Activated CD4-positive, alpha-beta T cell treated with anti-CD3 and anti-CD28 coated beads for 1 hour (primary cell): ENCODE data around the gene UTP15.

Source experiments
- DNase-seq: peaks from one replicate; pipeline ENCODE4 v3.0.0-alpha.2; 2020

The UTP15 gene

DNA sequence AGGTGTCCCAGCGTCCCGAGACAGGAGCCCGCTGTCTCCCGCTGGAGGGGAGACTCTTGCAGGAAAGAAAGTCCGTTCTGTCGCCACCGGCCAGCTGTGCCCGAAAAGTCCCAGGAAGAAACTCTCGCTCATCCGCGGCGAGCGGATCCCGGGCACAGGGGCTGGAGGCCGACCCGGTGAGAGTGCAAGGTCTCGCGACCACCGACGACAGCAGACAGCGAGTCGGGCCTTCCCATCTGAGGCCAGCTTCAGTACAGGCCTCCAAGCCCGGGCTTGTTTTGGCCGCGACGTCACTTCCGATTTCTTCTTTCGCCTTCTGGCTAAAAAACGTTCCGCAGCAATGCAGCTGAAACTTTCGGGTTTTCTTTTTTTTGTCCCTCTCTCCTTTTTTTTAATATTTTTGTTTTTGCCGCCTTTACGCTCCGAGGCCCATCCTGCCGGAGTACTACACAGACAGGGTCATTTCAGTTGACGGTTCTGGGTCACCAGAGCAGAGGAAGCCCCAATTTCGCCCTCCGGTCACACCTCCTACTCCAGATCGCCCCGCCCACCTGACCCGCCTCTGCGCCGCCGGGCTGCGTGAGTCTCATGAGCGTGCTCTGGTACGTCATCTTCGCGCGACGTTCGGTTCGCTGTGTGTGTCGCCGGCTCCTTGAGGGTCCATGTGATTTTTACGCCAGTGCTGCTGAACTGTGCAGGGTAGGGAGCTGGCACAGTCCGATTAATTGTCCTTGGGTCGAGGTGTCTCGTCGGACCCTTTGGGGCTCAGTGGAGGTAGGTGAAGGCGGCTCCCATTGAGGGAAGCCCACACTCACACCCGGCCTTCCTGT is at the start of gene UTP15, which contains the start of gene ANKRA2:
TSS of gene UTP15 (plus strand) at position 605 of the 830 bp plus-strand sequence. CDS start 1,602 bp downstream, outside the sequence.
TSS of gene ANKRA2 (minus strand) at position 501 of the 830 bp plus-strand sequence. CDS start 2,758 bp downstream, outside the sequence.
- peak; percentile 97 for DNase-seq

DNA sequence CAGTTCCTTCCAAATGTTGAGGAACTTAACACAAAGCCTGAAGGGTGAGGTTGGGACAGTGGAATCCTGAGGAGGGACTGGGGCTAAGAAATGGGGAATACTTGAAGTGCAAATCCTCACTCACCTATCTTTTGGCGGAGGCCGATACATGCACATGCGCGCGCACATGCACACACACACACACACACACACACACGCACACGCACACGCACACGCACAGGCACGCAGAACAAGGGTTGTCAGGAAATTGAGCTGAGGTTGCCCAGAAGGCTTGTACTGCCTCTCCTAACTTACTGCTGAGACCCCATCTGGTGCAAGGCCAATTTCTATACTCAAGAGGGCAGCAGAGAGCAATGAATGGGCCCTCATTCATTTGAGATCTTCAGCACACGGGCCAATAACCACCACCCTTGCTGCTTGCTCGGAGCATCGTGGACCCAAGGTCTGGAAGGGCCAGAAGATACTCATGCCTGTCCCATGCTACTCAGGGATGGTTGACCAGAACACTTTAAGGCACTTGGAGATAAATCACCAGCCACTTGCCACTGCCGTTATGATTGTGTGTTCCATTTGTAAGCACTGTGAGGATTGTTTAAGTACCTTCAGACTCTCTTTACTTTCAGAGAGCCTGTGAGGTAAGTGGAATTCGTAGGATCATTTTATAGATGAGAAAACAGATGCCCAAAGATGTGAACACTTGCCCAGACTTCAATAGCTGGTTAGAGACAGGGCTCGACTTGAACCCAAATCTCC is 45.8 kb upstream of the UTP15 start:
- DNase-seq: peak; percentile 49

DNA sequence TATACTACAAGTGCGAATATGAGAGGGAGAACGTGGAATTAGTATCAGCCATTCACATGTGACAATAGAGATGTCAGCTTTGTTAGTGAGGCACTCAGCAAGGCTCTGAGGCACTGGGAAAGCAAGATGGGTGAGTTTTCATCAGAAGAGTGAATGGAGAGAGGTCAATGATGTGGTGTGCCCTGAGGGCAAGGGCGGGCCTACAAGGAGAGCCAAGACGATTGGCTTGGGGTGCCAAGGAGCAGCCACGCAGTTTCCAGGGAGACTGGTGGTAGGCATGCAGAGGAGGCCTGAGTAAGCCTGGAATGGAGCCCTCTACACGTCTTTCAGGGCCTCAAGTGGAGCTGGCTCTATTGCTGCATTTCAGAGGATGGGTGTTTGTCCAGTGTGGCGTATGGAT is 42.6 kb upstream of the UTP15 start:
- DNase-seq: no peak

- no peak for DNase-seq
Observed at GRCh38 chr5:73523861-73524260, 41.7 kb upstream of the UTP15 start.

DNA sequence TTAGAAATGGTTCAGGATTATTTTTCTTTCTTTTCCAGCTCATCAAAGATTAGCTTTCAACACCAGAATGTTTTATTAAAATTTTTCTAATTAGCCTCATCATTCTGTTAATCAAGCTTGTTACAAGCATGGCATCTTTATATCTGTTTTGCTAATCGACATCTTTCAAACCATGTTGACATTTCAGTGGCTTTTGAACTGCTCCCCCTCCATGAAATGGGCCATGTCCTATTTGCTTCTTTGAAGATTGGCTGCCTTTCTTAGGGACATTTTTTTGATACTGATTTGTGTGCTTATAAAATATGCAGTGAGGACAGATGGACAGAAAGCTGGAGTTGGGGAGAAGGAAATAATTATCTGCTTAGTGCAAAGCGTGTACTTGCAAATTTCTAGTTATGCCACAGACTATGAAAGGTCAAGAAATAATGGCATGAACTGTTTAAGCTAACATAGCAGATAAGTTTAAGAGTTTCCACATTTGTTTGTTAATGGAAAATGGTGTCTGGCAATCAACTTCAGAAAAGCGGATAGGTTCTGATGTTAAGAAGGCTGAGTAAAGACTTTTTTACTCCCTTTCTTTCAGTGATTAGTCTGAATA is 39.8 kb upstream of the UTP15 start:
- DNase-seq: no peak

DNA sequence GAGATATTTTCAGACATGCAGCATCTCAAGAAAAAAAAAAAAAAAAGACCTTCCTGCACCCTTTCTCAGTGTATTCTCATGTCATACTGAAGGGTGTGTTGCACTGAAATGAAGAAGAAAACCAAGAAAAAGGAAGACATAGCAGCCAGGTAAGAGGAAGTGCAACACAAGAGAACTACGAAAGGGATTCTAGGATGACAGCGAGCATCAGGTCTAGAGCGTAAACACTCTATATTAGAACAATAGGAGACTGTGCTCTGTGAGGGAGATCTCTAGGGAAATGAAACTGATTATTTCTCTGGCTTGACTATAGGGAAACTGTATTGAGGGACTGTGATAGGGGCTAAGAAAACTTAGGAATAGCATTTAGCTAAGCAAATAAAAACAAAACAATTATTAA is 37.3 kb upstream of the UTP15 start:
- no peak for DNase-seq

DNA sequence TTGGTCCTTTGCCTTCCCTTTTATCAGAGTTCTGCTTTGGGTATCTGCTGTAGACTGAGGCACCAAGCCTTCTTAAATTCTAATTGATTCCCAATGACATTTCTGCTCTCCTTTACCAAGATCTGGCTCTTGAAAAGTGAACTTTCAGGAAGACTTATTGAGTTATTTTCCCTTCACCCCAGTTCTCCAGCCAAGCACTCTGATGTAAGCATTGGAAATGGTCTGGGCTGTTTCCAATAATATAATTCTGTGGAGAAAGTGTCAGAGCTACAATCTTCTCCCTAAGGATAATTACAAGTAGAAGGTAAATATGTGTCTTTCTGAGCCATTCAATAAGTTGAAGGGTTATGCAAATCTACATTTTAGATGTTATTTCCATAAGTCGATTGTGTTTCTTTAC is 36.5 kb upstream of the UTP15 start:
- no peak for DNase-seq

GRCh38 chr5:73531356-73531755 is 34.2 kb upstream of the UTP15 start:
- DNase-seq: no peak

DNA sequence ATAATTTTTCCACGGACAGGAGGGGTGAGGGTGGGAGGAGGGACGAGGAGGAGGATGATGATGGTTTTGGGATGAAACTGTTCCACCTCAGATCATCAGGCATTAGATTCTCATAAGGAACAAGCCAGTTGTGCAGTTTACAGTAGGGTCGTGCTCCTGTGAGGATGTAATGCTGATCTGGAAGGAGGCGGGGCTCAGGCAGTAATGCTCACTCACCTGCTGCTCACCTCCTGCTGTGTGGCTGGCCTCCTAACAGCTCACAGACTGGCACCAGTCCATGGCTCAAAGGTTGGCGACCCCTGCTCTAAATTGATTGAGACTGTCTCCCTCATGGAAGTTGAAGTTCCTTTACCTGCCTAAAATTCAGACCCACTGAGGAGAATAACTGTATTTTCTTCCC is 33.3 kb upstream of the UTP15 start:
- DNase-seq: no peak

DNA sequence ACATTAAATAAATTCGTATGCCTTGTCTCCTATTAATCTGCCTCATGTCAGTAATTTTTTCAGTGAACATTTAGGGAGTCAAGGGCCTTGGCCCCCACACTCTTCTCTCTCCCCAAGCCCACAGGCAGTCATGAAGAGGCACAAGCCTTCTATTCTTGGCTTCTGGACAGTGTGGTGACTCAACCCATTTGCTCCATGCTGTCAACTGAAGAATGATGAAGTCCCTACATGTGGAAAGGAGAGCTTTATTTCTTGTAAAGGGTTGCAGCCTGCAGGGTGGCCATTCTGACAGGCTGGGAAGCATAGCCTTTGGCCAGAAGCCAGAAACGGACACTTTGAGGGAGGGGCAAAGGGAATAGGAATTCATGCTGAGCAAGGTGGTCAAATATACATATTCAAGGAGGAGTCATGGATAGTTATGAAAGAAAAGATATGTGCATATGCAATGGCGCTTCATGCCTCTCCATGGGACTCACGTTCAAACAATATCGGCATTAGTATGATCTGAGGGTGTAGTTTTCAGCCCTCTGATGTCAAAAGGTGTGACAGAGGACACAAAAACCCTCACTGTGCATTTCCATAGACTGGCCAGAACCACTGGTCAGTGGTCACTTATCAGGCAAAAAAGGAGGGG is 31.4 kb upstream of the UTP15 start:
- no peak for DNase-seq

DNA sequence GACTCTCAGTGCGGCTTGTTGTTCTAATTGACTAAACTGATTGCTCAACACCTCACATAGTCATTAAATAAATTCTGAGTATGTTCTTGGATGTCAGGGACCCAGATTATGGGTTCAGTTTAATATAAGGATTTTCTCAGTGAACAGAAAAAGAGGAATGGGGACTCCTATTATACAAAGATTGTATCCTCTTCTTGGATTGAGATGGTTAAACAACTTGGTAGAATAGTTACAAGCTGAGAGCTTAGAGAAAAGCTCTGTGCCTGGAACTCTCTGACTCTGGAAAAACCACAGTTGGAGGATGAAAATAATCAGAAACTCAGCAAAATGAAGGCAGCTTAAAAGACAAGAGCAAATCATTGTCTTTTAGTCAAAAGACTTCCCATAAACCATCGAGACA is 30.6 kb upstream of the UTP15 start:
- no peak for DNase-seq

DNA sequence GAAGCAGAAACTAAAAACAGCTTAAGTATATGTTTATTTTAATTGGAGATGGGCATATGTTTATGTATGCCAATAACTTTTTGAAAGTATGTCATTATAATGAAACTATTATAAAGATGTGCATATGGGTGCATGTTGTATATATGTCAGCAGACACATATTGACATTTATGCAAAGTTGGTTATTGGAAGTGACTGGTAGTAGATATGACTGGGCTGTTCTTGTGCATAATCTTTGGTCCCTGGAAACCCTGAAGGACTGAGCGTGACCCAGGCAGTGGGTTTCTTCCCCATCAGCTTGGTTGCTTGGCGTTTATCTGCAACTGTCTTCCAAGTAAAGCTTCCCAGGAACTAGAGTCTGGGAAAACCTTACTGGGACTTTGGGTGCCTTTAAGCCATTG is 25.8 kb upstream of the UTP15 start:
- DNase-seq: no peak

DNA sequence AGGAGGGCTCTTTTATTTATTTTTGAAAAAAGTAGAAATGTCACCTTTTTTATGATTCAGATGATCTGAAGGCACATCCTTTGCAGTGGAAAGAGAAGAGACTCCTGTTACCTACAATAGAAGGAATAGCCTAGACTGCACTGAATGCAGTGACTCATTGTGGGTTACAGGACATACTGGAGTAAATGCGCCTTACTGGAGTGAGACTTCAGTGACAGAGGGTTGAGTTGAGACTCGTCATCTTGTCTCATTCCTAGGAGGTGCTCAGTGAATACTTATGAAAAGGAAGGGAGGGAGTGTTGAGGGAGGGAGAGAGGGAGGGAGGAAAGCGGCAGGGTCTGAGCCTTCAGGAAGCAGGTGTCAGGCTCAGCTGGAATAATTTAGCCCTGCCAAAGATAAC is 25.4 kb upstream of the UTP15 start:
- DNase-seq: no peak

DNA sequence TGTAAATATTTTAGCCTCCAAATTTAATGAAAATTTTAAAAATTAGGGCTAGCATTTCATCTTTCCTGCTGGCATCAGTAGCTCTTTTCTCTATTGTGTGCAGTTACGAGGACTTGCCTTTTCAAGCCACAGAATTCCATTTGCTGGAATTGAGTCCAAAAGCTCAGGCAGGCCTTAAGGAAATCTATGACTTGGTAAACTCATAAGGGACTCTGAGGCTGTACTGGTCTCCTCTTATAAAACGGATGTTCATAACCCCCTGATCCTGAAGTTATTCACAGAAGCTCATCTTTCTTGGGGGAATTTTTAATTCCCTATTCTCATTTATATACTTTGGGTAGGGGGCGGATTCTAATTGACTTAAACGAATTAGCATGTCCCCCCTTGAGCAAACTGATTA is 23.5 kb upstream of the UTP15 start:
- no peak for DNase-seq

- DNase-seq: no peak
Observed at GRCh38 chr5:73544429-73545402, 20.8 kb upstream of the UTP15 start.

DNA sequence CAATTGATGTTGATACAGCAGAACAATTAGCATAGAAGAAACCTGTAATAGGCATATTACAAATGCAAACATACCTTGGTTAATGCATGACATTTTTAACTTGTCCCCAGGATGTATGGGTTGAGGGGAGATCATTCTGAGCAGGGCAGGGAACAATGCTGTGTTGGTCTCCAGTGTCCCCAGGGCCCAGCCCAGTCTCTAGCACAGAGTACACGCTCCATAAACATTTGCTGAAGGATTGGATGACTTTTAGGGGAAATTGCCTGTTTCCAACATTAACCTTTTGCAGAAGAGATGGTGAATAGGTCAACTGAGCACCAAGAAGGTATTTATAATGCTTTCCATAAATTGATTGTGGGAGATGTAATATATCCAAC is 20.2 kb upstream of the UTP15 start:
- DNase-seq: no peak

- no peak for DNase-seq
Observed at GRCh38 chr5:73550016-73550415, 15.5 kb upstream of the UTP15 start.

- no peak for DNase-seq
Observed at GRCh38 chr5:73552642-73553041, 12.9 kb upstream of the UTP15 start.

- DNase-seq: no peak
Observed at GRCh38 chr5:73558950-73559349, 6.6 kb upstream of the UTP15 start.

- no peak for DNase-seq
Observed at GRCh38 chr5:73564018-73564417, 1.5 kb upstream of the UTP15 start.

GRCh38 chr5:73564675-73565074 is 868 bp upstream of the UTP15 start:
- no peak for DNase-seq

DNA sequence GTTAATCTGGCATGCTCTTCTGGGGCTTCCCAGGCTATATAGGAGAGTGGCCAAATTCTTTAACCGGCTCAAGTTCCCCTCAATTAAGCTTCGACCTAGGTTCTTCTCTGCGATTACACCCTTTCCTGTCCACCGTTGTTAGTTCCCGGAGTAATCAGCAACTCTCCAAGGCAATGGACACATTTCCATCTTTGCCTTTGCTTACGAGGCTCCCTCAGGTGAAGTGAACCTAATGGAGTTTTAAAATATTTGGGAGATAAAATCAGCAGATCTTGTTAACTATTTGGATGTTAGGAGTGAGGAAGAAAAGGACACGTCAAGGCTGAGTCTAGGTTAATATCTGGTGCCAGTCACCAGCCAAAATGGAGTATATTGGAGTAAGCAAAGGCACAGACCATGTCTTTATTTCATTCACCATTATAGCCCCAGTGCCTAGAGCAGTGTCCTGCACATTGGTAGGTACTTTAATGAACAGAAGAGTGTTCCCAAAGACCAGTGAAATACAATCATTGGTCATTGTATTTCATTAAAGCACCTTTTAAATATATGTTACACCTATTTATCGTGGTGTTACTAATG is 515 bp downstream of the UTP15 start:
- no peak for DNase-seq
